H1 (cell line): ENCODE data around the gene ST6GALNAC4. TPM values are rescaled to one million over a fixed set of nuclear protein-coding genes. Genes with fewer than 3 reads are reported as not detected.

ENCODE experiments used
- CTCF ChIA-PET: fragments of 300-600 bp; sonication (Branson Sonifier 250); formaldehyde crosslinking; loops from one replicate; lab custom pipeline; 2021; ENCODE audit not compliant: partially characterized antibody; lab: Charles Lee
- POLR2A ChIA-PET: fragments of 300-600 bp; sonication (Branson Sonifier 250); formaldehyde crosslinking; loops from one replicate; lab custom pipeline; 2021; ENCODE audit warnings: inconsistent platforms; ENCODE audit not compliant: partially characterized antibody; lab: Charles Lee
- DNase-seq, 2 experiments: peaks; one replicate each; pipeline versions ENCODE4 v3.0.0 to v3.0.0-alpha.2; 2010 to 2022; ENCODE audit warnings: low spot score in 2 of 2, low read depth in 1 of 2, mixed read lengths in 1 of 2
- FAIRE-seq: peaks from 2 replicates; lab custom pipeline; 2011; peaks lifted over from hg19 to GRCh38; lab: Jason Lieb, UNC
- H2AFZ ChIP-seq: 2 replicates; pipeline ENCODE4 v1.8.1; 2012; ENCODE audit warnings: low read length, inconsistent platforms
- H2AK5ac ChIP-seq: 2 replicates; pipeline ENCODE4 v1.6.1; 2013; ENCODE audit warnings: low read depth, low read length
- H2BK120ac ChIP-seq: replicated peaks from 2 replicates; pipeline ENCODE3; 2013; ENCODE audit warnings: low read depth, low read length, inconsistent platforms
- H2BK12ac ChIP-seq: 2 replicates; pipeline ENCODE4 v1.6.1; 2013; ENCODE audit warnings: low read depth, low read length
- H2BK15ac ChIP-seq: 2 replicates; pipeline ENCODE4 v1.6.1; 2013; ENCODE audit warnings: low read length
- H2BK20ac ChIP-seq: 2 replicates; pipeline ENCODE4 v1.6.1; 2013; ENCODE audit warnings: low read length
- H2BK5ac ChIP-seq: 2 replicates; pipeline ENCODE4 v1.6.1; 2013; ENCODE audit warnings: low read depth, low read length
- H3K14ac ChIP-seq: 2 replicates; pipeline ENCODE4 v1.6.1; 2013; ENCODE audit warnings: inconsistent platforms; ENCODE audit not compliant: insufficient read length
- H3K18ac ChIP-seq: 2 replicates; pipeline ENCODE4 v1.6.1; 2013; ENCODE audit warnings: low read length; ENCODE audit errors: extremely low read depth
- H3K23ac ChIP-seq: 2 replicates; pipeline ENCODE4 v1.6.1; 2013; ENCODE audit warnings: inconsistent platforms; ENCODE audit not compliant: insufficient read length
- H3K23me2 ChIP-seq: 2 replicates; pipeline ENCODE4 v1.6.1; 2013; ENCODE audit warnings: low read depth, low read length
- H3K27ac ChIP-seq: 2 replicates; pipeline ENCODE4 v1.6.1; 2011; ENCODE audit warnings: low read depth, low read length, inconsistent platforms
- H3K27me3 ChIP-seq, 4 experiments: replicated peaks in 1 of 4; 1 replicate in 1 of 4; 2 replicates in 3 of 4; pipeline versions ENCODE4 v1.6.1 to v1.8.1; 2011 to 2013; ENCODE audit warnings: low read length in 3 of 4, mild to moderate bottlenecking in 3 of 4, inconsistent platforms in 2 of 4, mixed read lengths in 2 of 4, moderate library complexity in 1 of 4; ENCODE audit not compliant: control insufficient read depth in 3 of 4, insufficient read depth in 3 of 4; ENCODE audit errors: extremely low read depth in 1 of 4
- H3K36me3 ChIP-seq, 4 experiments: 2 replicates each; pipeline versions ENCODE4 v1.6.1 to v1.8.1; 2011 to 2013; ENCODE audit warnings: mild to moderate bottlenecking in 4 of 4, low read length in 3 of 4, moderate library complexity in 2 of 4, control low read depth in 1 of 4, inconsistent platforms in 1 of 4; ENCODE audit not compliant: insufficient read depth in 4 of 4, control insufficient read depth in 2 of 4
- H3K4ac ChIP-seq: replicated peaks from 2 replicates; pipeline ENCODE3; 2013; ENCODE audit warnings: low read length, low read depth, mixed read lengths, inconsistent platforms; ENCODE audit not compliant: insufficient read length
- H3K4me1 ChIP-seq, 4 experiments: replicated peaks in 1 of 4; 1 replicate in 1 of 4; 2 replicates in 3 of 4; pipeline versions ENCODE4 v1.6.1 to v1.8.1; 2011 to 2013; ENCODE audit warnings: low read length in 3 of 4, inconsistent platforms in 2 of 4, mixed read lengths in 1 of 4; ENCODE audit not compliant: insufficient read depth in 4 of 4, control insufficient read depth in 3 of 4
- H3K4me2 ChIP-seq, 2 experiments: 2 replicates each; pipeline versions ENCODE4 v1.6.1 to v1.8.1; 2011 to 2013; ENCODE audit warnings: low read depth in 2 of 2, low read length in 2 of 2, control low read depth in 1 of 2, inconsistent platforms in 1 of 2, mild to moderate bottlenecking in 1 of 2; ENCODE audit not compliant: insufficient read depth in 1 of 2
- H3K4me3 ChIP-seq, 4 experiments: fragments of 200-600, 300-600 bp in 1 of 4; sonication (generic), shearing (Covaris generic), sonication (Bioruptor Twin) in 1 of 4; 2 replicates each; pipeline versions ENCODE4 v1.5.1 to v1.8.1; 2011 to 2016; ENCODE audit warnings: low read length in 4 of 4, low read depth in 3 of 4, control low read depth in 2 of 4, inconsistent platforms in 2 of 4, mild to moderate bottlenecking in 2 of 4, mixed read lengths in 1 of 4, moderate library complexity in 1 of 4; ENCODE audit not compliant: insufficient read depth in 2 of 4; ENCODE audit errors: extremely low read depth in 1 of 4
- H3K56ac ChIP-seq: replicated peaks from 2 replicates; pipeline ENCODE3; 2013; ENCODE audit warnings: low read depth, mild to moderate bottlenecking, mixed read lengths, low read length, inconsistent platforms; ENCODE audit not compliant: insufficient read length
- H3K79me1 ChIP-seq: 2 replicates; pipeline ENCODE4 v1.6.1; 2013; ENCODE audit warnings: low read depth, low read length, control low read depth
- H3K79me2 ChIP-seq, 2 experiments: 2 replicates each; pipeline versions ENCODE4 v1.6.1 to v1.8.1; 2012 to 2013; ENCODE audit warnings: low read length in 2 of 2, mild to moderate bottlenecking in 2 of 2, inconsistent platforms in 1 of 2; ENCODE audit not compliant: insufficient read depth in 2 of 2, control insufficient read depth in 1 of 2
- H3K9ac ChIP-seq, 4 experiments: replicated peaks in 1 of 4; 1 replicate in 1 of 4; 2 replicates in 3 of 4; pipeline versions ENCODE4 v1.6.1 to v1.8.1; 2011 to 2013; ENCODE audit warnings: low read depth in 3 of 4, low read length in 3 of 4, control low read depth in 2 of 4, mild to moderate bottlenecking in 2 of 4, moderate library complexity in 2 of 4, inconsistent platforms in 1 of 4; ENCODE audit errors: extremely low read depth in 1 of 4
- H3K9me3 ChIP-seq, 2 experiments: 2 replicates each; pipeline versions ENCODE4 v1.6.1 to v1.8.1; 2012 to 2013; ENCODE audit warnings: mild to moderate bottlenecking in 2 of 2, moderate library complexity in 2 of 2, control low read depth in 1 of 2, inconsistent platforms in 1 of 2, low read depth in 1 of 2, low read length in 1 of 2, mixed read lengths in 1 of 2; ENCODE audit not compliant: insufficient read depth in 2 of 2
- H4K20me1 ChIP-seq, 2 experiments: replicated peaks in 1 of 2; 2 replicates each; pipeline versions ENCODE3 to v1.8.1; 2011 to 2013; ENCODE audit warnings: inconsistent platforms in 2 of 2, low read length in 2 of 2, mild to moderate bottlenecking in 1 of 2; ENCODE audit not compliant: insufficient read depth in 2 of 2, control insufficient read depth in 1 of 2
- H4K5ac ChIP-seq: 2 replicates; pipeline ENCODE4 v1.6.1; 2013; ENCODE audit warnings: low read length, low read depth, mixed read lengths, inconsistent platforms; ENCODE audit not compliant: insufficient read length
- H4K8ac ChIP-seq: 2 replicates; pipeline ENCODE4 v1.8.0; 2013; ENCODE audit warnings: mild to moderate bottlenecking, moderate library complexity, low read length, inconsistent platforms; ENCODE audit not compliant: insufficient read depth; ENCODE audit errors: extremely low read depth
- H4K91ac ChIP-seq: replicated peaks from 2 replicates; pipeline ENCODE3; 2013; ENCODE audit warnings: low read length, mixed read lengths, inconsistent platforms; ENCODE audit not compliant: insufficient read length
- CHD1 ChIP-seq: IDR thresholded peaks from 2 replicates; pipeline ENCODE4 v1.6.1; 2012; ENCODE audit warnings: low read depth, low read length, improper control_type of control experiment
- GTF2F1 ChIP-seq: IDR thresholded peaks from 2 replicates; pipeline ENCODE4 v1.6.1; 2012; ENCODE audit warnings: low read depth, low read length, improper control_type of control experiment, borderline replicate concordance
- JUND ChIP-seq: IDR thresholded peaks from 2 replicates; pipeline ENCODE4 v1.6.1; 2011; ENCODE audit warnings: mild to moderate bottlenecking, improper control_type of control experiment, low read length
- KDM1A ChIP-seq: fragments of 200-600, 300-600 bp; sonication (generic); IDR thresholded peaks from 2 replicates; pipeline ENCODE4 v1.7.1; 2016; ENCODE audit warnings: mild to moderate bottlenecking, low read length, borderline replicate concordance
- MAFK ChIP-seq: IDR thresholded peaks from 2 replicates; pipeline ENCODE4 v1.6.1; 2012; ENCODE audit warnings: low read depth, mild to moderate bottlenecking, improper control_type of control experiment, low read length
- NANOG ChIP-seq: IDR thresholded peaks from 2 replicates; pipeline ENCODE4 v1.6.1; 2011; ENCODE audit warnings: low read length, low read depth, mild to moderate bottlenecking, inconsistent platforms; ENCODE audit not compliant: insufficient read depth, poor library complexity, severe bottlenecking
- RXRA ChIP-seq: IDR thresholded peaks from 2 replicates; pipeline ENCODE4 v1.6.1; 2011; ENCODE audit warnings: low read depth, mild to moderate bottlenecking, low read length, moderate library complexity; ENCODE audit not compliant: insufficient read depth
- SP1 ChIP-seq: IDR thresholded peaks from 2 replicates; pipeline ENCODE4 v1.6.1; 2011; ENCODE audit warnings: low read depth, low read length
- SP2 ChIP-seq: IDR thresholded peaks from 2 replicates; pipeline ENCODE4 v1.6.1; 2012; ENCODE audit warnings: mild to moderate bottlenecking, low read length, inconsistent platforms
- TCF12 ChIP-seq: IDR thresholded peaks from 2 replicates; pipeline ENCODE4 v1.6.1; 2011; ENCODE audit warnings: low read depth, mild to moderate bottlenecking, low read length
- YY1 ChIP-seq: IDR thresholded peaks from 2 replicates; pipeline ENCODE4 v1.6.1; 2011; ENCODE audit warnings: low read depth, mild to moderate bottlenecking, low read length
- WGBS, 2 experiments: shearing (Covaris generic) in 1 of 2; methylation state at CpG; one replicate each; pipeline versions ENCODE4 v1.1.6 to v1.1.7; 2013 to 2015; ENCODE audit warnings: low lambda C conversion rate in 2 of 2, mixed read lengths in 2 of 2, inconsistent platforms in 1 of 2, low coverage in 1 of 2, missing lambda C conversion rate in 1 of 2; ENCODE audit not compliant: insufficient replicate concordance in 2 of 2, insufficient coverage in 1 of 2, insufficient read length in 1 of 2; ENCODE audit errors: extremely low coverage in 1 of 2, missing lambda C conversion rate in 1 of 2; 5-methylcytosine and 5-hydroxymethylcytosine counted together
- polyA plus RNA-seq, 7 experiments: library from polyadenylated mRNA; depleted of rRNA in 3 of 7; stranded (reverse) in 5 of 7; unstranded in 2 of 7; fragments of >200 nt in 5 of 7; fragments of 200-250 nt in 2 of 7; gene quantifications; 1 replicate in 5 of 7; 2 replicates in 1 of 7; 4 replicates in 1 of 7; pipeline versions ENCODE4 v1.2.1 to v1.2.3, GENCODE V29; 2011 to 2013; ENCODE audit warnings: missing spikeins in 2 of 7, mixed read lengths in 2 of 7
- total RNA-seq: library from RNA; stranded (reverse); fragmentation: NEBNext Ultra II Directional; extraction: Animal tissue kit (Norgen Biotek cat#: 25700); gene quantifications from 2 replicates; pipeline ENCODE4 v1.2.1, GENCODE V29; 2021
- TF ChIP-seq, protein P1 (sequence below): IDR thresholded peaks from 2 replicates; pipeline ENCODE4 v1.6.1; 2012; ENCODE audit warnings: inconsistent platforms

Gene ST6GALNAC4
- total and polyA plus RNA-seq, 2 of the 8 experiments (the other 6 are each of a cell fraction or from before 2014, with no cell fraction given) = 21.8 to 34.1 TPM

GRCh38 chr9:127955294-127956015 is 38.6 kb upstream of the ST6GALNAC4 start:
- 0 out of 2 replicates have a peak overlapping the region, but pooled peaks have one; percentile 1 for H2AK5ac ChIP-seq
- H3K27ac ChIP-seq = 0 out of 2 replicates have a peak overlapping the region, but pooled peaks have one; percentile 12
- H3K9me3 ChIP-seq = no peaks in the 10 kb centered on the region
- H3K4me1 ChIP-seq = peaks cover 0 to 11% (median 8%) of the 10 kb centered on the region in 4 experiments; a peak in 5 of 7 replicates
- no peaks in the 10 kb centered on the region for H3K27me3 ChIP-seq
- 0 out of 2 replicates have a peak overlapping the region, but pooled peaks have one; percentile 19 for H2BK12ac ChIP-seq
- H3K9ac ChIP-seq = no peak overlapping the region
- no peak overlapping the region for H3K14ac ChIP-seq
- WGBS, 2 experiments = 54% methylated on average over 12 of the region's 12 CpGs; no CpG with 5 or more reads in 1 of the 2 experiments
- H2BK20ac ChIP-seq = no peak overlapping the region
- H3K79me2 ChIP-seq = peaks cover 0 to 84% of the 10 kb centered on the region in 2 experiments; a peak in 2 of 4 replicates
- no peak overlapping the region for H3K23ac ChIP-seq
- H2BK5ac ChIP-seq = peak overlapping the region; percentile 39; the same call in 1 of the 2 replicates
- H4K20me1 ChIP-seq = peaks cover 27 to 28% of the 10 kb centered on the region in 2 experiments
- no peak overlapping the region for H3K4me3 ChIP-seq
- H3K79me1 ChIP-seq = peaks cover 26% of the 10 kb centered on the region
- no peak overlapping the region for H4K8ac ChIP-seq
- peak overlapping the region; percentile 97; the same call in 1 of the 2 replicates for H2BK15ac ChIP-seq
- peaks cover 0 to 2% (median 0%) of the 10 kb centered on the region in 4 experiments; a peak in 2 of 8 replicates for H3K36me3 ChIP-seq
- no peak overlapping the region for H3K18ac ChIP-seq
- ChIA-PET CTCF (interaction anchor here (0.6 to 35.5 kb wide), 35 partner anchors 8 to 414 kb away, joined by 3 to 825 read pairs (median 4); partner anchors contain the start of genes EEIG1, NAIF1 and PIP5KL1), POLR2A (interaction anchor here (0.8 to 2.1 kb wide), 5 partner anchors 8 to 94 kb away, joined by 3 to 9 read pairs (median 4); partner anchors contain the start of gene DPM2)
- no peak overlapping the region for H3K4ac ChIP-seq
- H4K5ac ChIP-seq = no peak overlapping the region
- DNase-seq (peak in 1 of 2 experiments; percentile 75), FAIRE-seq (peak; percentile 52)
- H2AFZ ChIP-seq = no peak overlapping the region
- no peak overlapping the region for H3K4me2 ChIP-seq
- no peak overlapping the region for H2BK120ac ChIP-seq
- no peaks in the 10 kb centered on the region for H3K23me2 ChIP-seq
- no peak overlapping the region for H4K91ac ChIP-seq
- no peak overlapping the region for H3K56ac ChIP-seq
- TF ChIP-seq NANOG = no peak
- no peak for TF ChIP-seq CHD1
- TF ChIP-seq TCF12 = peak; percentile 62; the same call in 1 of the 2 replicates
- TF ChIP-seq SP2 = no peak
- TF ChIP-seq RXRA = no peak
- TF ChIP-seq MAFK = peak; percentile 5; the same call in 1 of the 2 replicates
- TF ChIP-seq YY1 = peak; percentile 41; the same call in 1 of the 2 replicates
- TF ChIP-seq JUND = peak; percentile 97
- TF ChIP-seq KDM1A = no peak
- no peak for TF ChIP-seq SP1
- TF ChIP-seq, protein P1, sequence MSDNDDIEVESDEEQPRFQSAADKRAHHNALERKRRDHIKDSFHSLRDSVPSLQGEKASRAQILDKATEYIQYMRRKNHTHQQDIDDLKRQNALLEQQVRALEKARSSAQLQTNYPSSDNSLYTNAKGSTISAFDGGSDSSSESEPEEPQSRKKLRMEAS = peak; percentile 36; the same call in 1 of the 2 replicates
- TF ChIP-seq GTF2F1 = no peak
